ENCODE data around the gene ST7.

GRCh38 chr7:117024811-117025210 lies 71.5 kb downstream of the ST7 start:
- TF ChIP-seq CTCF (conservative IDR thresholded peaks at IDR 0.05; ENCODE audit: low read depth in 2 of 2) (no peak), CREB1 (CRISPR knock-in tag; IDR thresholded peaks at IDR 0.05; ENCODE audit: low read depth) (no peak), EZH2 (IDR thresholded peaks at IDR 0.05; ENCODE audit: low read depth, unreplicated experiment) (no peak), EZH2phosphoT487 (IDR thresholded peaks at IDR 0.05; ENCODE audit: unreplicated experiment) (no peak), POLR2AphosphoS5 (IDR thresholded peaks at IDR 0.05; ENCODE audit: low read depth) (no peak), JUNB (IDR thresholded peaks at IDR 0.05; ENCODE audit: unreplicated experiment) (no peak), REST (IDR thresholded peaks at IDR 0.05; ENCODE audit: unreplicated experiment) (no peak), ETS1 (IDR thresholded peaks at IDR 0.05) (no peak), ZNF462 (CRISPR knock-in tag; IDR thresholded peaks at IDR 0.05) (no peak), NANOG (IDR thresholded peaks at IDR 0.05; ENCODE audit: borderline replicate concordance) (no peak), ZNF331 (CRISPR knock-in tag; IDR thresholded peaks at IDR 0.05; ENCODE audit: low read depth) (no peak), STAT1 (IDR thresholded peaks at IDR 0.05; ENCODE audit: unreplicated experiment) (no peak)
